Stimulated activated naive CD8-positive, alpha-beta T cell treated with anti-CD3 and anti-CD28 coated beads, Interleukin-15, amount 100 ng/mL, for 72 hours (primary cell): ENCODE results near the gene OR7D2.

Source experiments
- ATAC-seq: fragments of 150-1000 bp; cut with Tn5 transposase; 2 replicates; pipeline ENCODE4 v1.10.0; 2021; ENCODE audit warnings: mild to moderate bottlenecking, moderate library complexity
- DNase-seq, 2 donors: peaks; one replicate each; pipeline ENCODE4 v3.0.0; 2021 to 2022
- H3K27ac Mint-ChIP-seq, 2 donors: one replicate each; pipeline ENCODE4 v1.8.0; 2022; ENCODE audit warnings: mild to moderate bottlenecking in 2 of 2, mixed read lengths in 2 of 2, moderate library complexity in 2 of 2
- H3K27me3 Mint-ChIP-seq: one replicate; pipeline ENCODE4 v1.8.0; 2022; ENCODE audit warnings: mixed read lengths
- H3K4me1 Mint-ChIP-seq: one replicate; pipeline ENCODE4 v1.8.0; 2022; ENCODE audit warnings: mild to moderate bottlenecking, mixed read lengths
- H3K4me3 Mint-ChIP-seq, 2 donors: one replicate each; pipeline ENCODE4 v1.8.0; 2022; ENCODE audit warnings: mild to moderate bottlenecking in 2 of 2, mixed read lengths in 2 of 2, moderate library complexity in 1 of 2
- H3K9me3 Mint-ChIP-seq, 2 donors: one replicate each; pipeline ENCODE4 v1.8.0; 2022; ENCODE audit warnings: mixed read lengths in 2 of 2

OR7D2 gene

GRCh38 chr19:9178901-9179300 is at the start of gene OR7D2:
Gene OR7D2 (plus strand): TSS chr19:9178979. CDS start chr19:9185782, 6,803 bp downstream.
- H3K9me3 Mint-ChIP-seq: no peaks in the 10 kb centered on the region
- no peak for ATAC-seq
- H3K4me3 Mint-ChIP-seq: no peak within 1 kb of the TSS
- no peaks in the 10 kb centered on the region for H3K4me1 Mint-ChIP-seq
- no peak within 1 kb of the TSS for H3K27ac Mint-ChIP-seq
- no peak for DNase-seq
- H3K27me3 Mint-ChIP-seq: no peaks in the 10 kb centered on the region

- DNase-seq: no peak
- ATAC-seq: no peak
- H3K27me3 Mint-ChIP-seq: peaks cover 29% of the 10 kb centered on the region
- H3K4me3 Mint-ChIP-seq: no peak overlapping the region
- no peak overlapping the region for H3K27ac Mint-ChIP-seq
- H3K9me3 Mint-ChIP-seq: no peaks in the 10 kb centered on the region
- H3K4me1 Mint-ChIP-seq: peaks cover 11% of the 10 kb centered on the region
Measured at GRCh38 chr19:9130965-9131364, 47.8 kb upstream of the OR7D2 start.

GRCh38 chr19:9132422-9132821 is 46.4 kb upstream of the OR7D2 start:
- no peak for ATAC-seq
- H3K27me3 Mint-ChIP-seq: peaks cover 15% of the 10 kb centered on the region
- no peak overlapping the region for H3K4me3 Mint-ChIP-seq
- H3K9me3 Mint-ChIP-seq: no peaks in the 10 kb centered on the region
- no peak for DNase-seq
- peaks cover 11% of the 10 kb centered on the region for H3K4me1 Mint-ChIP-seq
- no peak overlapping the region for H3K27ac Mint-ChIP-seq

- ATAC-seq (peak; percentile 10), DNase-seq (peak in 1 of 2 donors; percentile 5)
- Mint-ChIP-seq H3K27me3 (peaks cover 5% of the 10 kb centered on the region), H3K4me1 (peaks cover 32% of the 10 kb centered on the region), H3K27ac (peak overlapping the region; percentile 99 to 100), H3K9me3 (peaks cover 10% of the 10 kb centered on the region in 2 donors), H3K4me3 (peak overlapping the region; percentile 97 to 100)
Measured at GRCh38 chr19:9139609-9140158, 39.1 kb upstream of the OR7D2 start.

- H3K4me3 Mint-ChIP-seq: peak within 1 kb of the TSS; percentile 97 to 100
- ATAC-seq (peak; percentile 96), DNase-seq (peak; percentile 81 to 91)
- peak within 1 kb of the TSS; percentile 99 to 100 for H3K27ac Mint-ChIP-seq
- peaks cover 15 to 17% of the 10 kb centered on the region in 2 donors for H3K9me3 Mint-ChIP-seq
- H3K4me1 Mint-ChIP-seq: peaks cover 35% of the 10 kb centered on the region
- peaks cover 5% of the 10 kb centered on the region for H3K27me3 Mint-ChIP-seq
Measured at GRCh38 chr19:9140159-9140874, 38.5 kb upstream of the OR7D2 start, which contains the start of gene ZNF317. Gene ZNF317 (plus strand): TSS chr19:9140397. CDS start chr19:9156017, 15,620 bp downstream.

- peak overlapping the region in 1 of 2 donors; percentile 96 for H3K27ac Mint-ChIP-seq
- H3K4me3 Mint-ChIP-seq: no peak overlapping the region
- peaks cover 26 to 37% of the 10 kb centered on the region in 2 donors for H3K9me3 Mint-ChIP-seq
- DNase-seq (no peak), ATAC-seq (no peak)
- peaks cover 68% of the 10 kb centered on the region for H3K4me1 Mint-ChIP-seq
- no peaks in the 10 kb centered on the region for H3K27me3 Mint-ChIP-seq
Measured at GRCh38 chr19:9144920-9145319, 33.9 kb upstream of the OR7D2 start.

- Mint-ChIP-seq H3K9me3 (peaks cover 42 to 54% of the 10 kb centered on the region in 2 donors), H3K4me3 (no peak overlapping the region), H3K27ac (no peak overlapping the region), H3K27me3 (no peaks in the 10 kb centered on the region), H3K4me1 (peaks cover 74% of the 10 kb centered on the region)
- ATAC-seq (no peak), DNase-seq (no peak)
Measured at GRCh38 chr19:9146882-9147281, 31.9 kb upstream of the OR7D2 start.

GRCh38 chr19:9148697-9149096 is 30.1 kb upstream of the OR7D2 start:
- DNase-seq (no peak), ATAC-seq (no peak)
- Mint-ChIP-seq H3K9me3 (peaks cover 50 to 65% of the 10 kb centered on the region in 2 donors), H3K27ac (peak overlapping the region in 1 of 2 donors; percentile 8), H3K4me1 (peaks cover 71% of the 10 kb centered on the region), H3K4me3 (no peak overlapping the region), H3K27me3 (no peaks in the 10 kb centered on the region)

GRCh38 chr19:9149997-9150396 is 28.8 kb upstream of the OR7D2 start:
- peaks cover 40 to 63% of the 10 kb centered on the region in 2 donors for H3K9me3 Mint-ChIP-seq
- H3K4me3 Mint-ChIP-seq: no peak overlapping the region
- no peak overlapping the region for H3K27ac Mint-ChIP-seq
- ATAC-seq (no peak), DNase-seq (no peak)
- no peaks in the 10 kb centered on the region for H3K27me3 Mint-ChIP-seq
- peaks cover 67% of the 10 kb centered on the region for H3K4me1 Mint-ChIP-seq

GRCh38 chr19:9150650-9151049 is 28.1 kb upstream of the OR7D2 start:
- H3K9me3 Mint-ChIP-seq: peaks cover 35 to 63% of the 10 kb centered on the region in 2 donors
- H3K4me3 Mint-ChIP-seq: peak overlapping the region in 1 of 2 donors; percentile 7
- ATAC-seq (no peak), DNase-seq (no peak)
- peaks cover 70% of the 10 kb centered on the region for H3K4me1 Mint-ChIP-seq
- H3K27me3 Mint-ChIP-seq: no peaks in the 10 kb centered on the region
- no peak overlapping the region for H3K27ac Mint-ChIP-seq

GRCh38 chr19:9151367-9151766 is 27.4 kb upstream of the OR7D2 start:
- H3K9me3 Mint-ChIP-seq: peaks cover 34 to 61% of the 10 kb centered on the region in 2 donors
- H3K27ac Mint-ChIP-seq: no peak overlapping the region
- DNase-seq (no peak), ATAC-seq (no peak)
- H3K4me1 Mint-ChIP-seq: peaks cover 68% of the 10 kb centered on the region
- no peak overlapping the region for H3K4me3 Mint-ChIP-seq
- H3K27me3 Mint-ChIP-seq: no peaks in the 10 kb centered on the region

- Mint-ChIP-seq H3K27ac (peak overlapping the region; percentile 27 to 53), H3K27me3 (no peaks in the 10 kb centered on the region), H3K4me1 (peaks cover 34% of the 10 kb centered on the region), H3K4me3 (no peak overlapping the region), H3K9me3 (peaks cover 29 to 58% of the 10 kb centered on the region in 2 donors)
- DNase-seq (no peak), ATAC-seq (no peak)
Measured at GRCh38 chr19:9155591-9155990, 23.2 kb upstream of the OR7D2 start.

- Mint-ChIP-seq H3K27me3 (no peaks in the 10 kb centered on the region), H3K27ac (no peak overlapping the region), H3K9me3 (peaks cover 27 to 58% of the 10 kb centered on the region in 2 donors), H3K4me3 (no peak overlapping the region), H3K4me1 (peaks cover 27% of the 10 kb centered on the region)
- DNase-seq: no peak
- ATAC-seq: no peak
Measured at GRCh38 chr19:9156304-9156703, 22.5 kb upstream of the OR7D2 start.

GRCh38 chr19:9159891-9160290 is 18.9 kb upstream of the OR7D2 start:
- Mint-ChIP-seq H3K4me3 (no peak overlapping the region), H3K4me1 (peaks cover 8% of the 10 kb centered on the region), H3K9me3 (peaks cover 13 to 57% of the 10 kb centered on the region in 2 donors), H3K27ac (peak overlapping the region in 1 of 2 donors; percentile 12), H3K27me3 (no peaks in the 10 kb centered on the region)
- ATAC-seq: no peak
- DNase-seq: no peak

GRCh38 chr19:9161427-9161826 is 17.4 kb upstream of the OR7D2 start:
- no peak overlapping the region for H3K4me3 Mint-ChIP-seq
- DNase-seq (no peak), ATAC-seq (no peak)
- H3K27ac Mint-ChIP-seq: no peak overlapping the region
- H3K9me3 Mint-ChIP-seq: peaks cover 13 to 49% of the 10 kb centered on the region in 2 donors
- H3K27me3 Mint-ChIP-seq: no peaks in the 10 kb centered on the region
- H3K4me1 Mint-ChIP-seq: no peaks in the 10 kb centered on the region

GRCh38 chr19:9165261-9165660 is 13.5 kb upstream of the OR7D2 start:
- Mint-ChIP-seq H3K27ac (no peak overlapping the region), H3K9me3 (peaks cover 8 to 51% of the 10 kb centered on the region in 2 donors), H3K4me3 (no peak overlapping the region), H3K27me3 (no peaks in the 10 kb centered on the region), H3K4me1 (no peaks in the 10 kb centered on the region)
- DNase-seq (no peak), ATAC-seq (no peak)
